ENCODE results near the gene LRRC46. TPM values are rescaled to one million over a fixed set of nuclear protein-coding genes. Genes with fewer than 3 reads are reported as not detected.

The LRRC46 gene, protein sequence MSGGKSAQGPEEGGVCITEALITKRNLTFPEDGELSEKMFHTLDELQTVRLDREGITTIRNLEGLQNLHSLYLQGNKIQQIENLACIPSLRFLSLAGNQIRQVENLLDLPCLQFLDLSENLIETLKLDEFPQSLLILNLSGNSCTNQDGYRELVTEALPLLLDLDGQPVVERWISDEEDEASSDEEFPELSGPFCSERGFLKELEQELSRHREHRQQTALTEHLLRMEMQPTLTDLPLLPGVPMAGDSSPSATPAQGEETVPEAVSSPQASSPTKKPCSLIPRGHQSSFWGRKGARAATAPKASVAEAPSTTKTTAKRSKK
- under 1 TPM; 0.20 to 0.21 TPM for total RNA-seq

DNA sequence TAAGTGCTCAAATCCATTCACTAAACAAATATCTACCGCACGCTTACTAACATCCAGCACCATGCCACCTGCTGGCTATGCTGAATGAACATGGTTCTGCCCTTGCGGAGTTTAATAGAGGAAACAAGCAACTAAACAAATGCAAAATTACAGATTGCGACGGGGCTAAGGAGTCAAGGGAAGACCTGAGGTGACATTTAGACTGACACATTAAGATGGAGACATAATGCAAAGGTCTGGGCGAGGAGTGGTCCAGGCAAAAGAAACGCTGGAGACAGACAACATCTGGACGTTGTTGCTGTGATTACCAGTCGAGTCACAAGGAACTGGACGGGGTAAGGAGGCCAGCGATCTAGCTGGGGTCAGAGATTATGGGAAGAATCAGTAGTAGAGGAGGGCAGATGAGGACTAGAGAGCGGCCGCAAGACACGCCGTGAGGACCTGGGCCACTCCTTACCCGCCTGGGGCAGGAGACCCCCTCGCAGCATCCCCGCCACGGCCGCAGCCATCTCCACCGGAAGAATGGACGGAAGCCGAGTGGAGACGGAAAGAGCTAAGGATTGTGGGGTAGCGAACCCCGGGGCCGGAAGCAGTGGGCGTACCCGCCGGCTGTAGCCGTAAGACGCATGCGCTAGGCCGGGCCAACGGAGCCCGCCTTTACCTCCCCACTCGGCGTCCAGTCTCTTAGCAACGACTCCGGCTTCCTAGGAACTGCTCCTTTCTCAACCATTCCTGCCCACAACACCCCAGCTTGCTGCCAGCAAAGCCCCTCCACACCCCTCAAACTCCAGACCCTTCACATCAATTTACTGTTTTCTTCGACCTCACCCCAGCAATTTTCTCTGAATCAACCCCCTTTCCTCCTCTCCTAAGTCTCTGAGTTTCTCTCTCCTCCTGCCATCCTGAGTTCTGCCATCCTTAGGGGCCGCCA is at the start of gene LRRC46, which contains the start of gene MRPL10:
TSS of gene LRRC46 (plus strand) at position 668 of the 931 bp plus-strand sequence. CDS start 320 bp downstream, outside the sequence.
TSS of gene MRPL10 (minus strand) at position 539 of the 931 bp plus-strand sequence. CDS start at position 509, 30 bp downstream.
- Histone ChIP-seq H3K4me3 (peak within 1 kb of the TSS; percentile 78), H3K4me1 (peaks cover 9% of the 10 kb centered on the region), H3K9me3 (no peaks in the 10 kb centered on the region), H3K36me3 (peaks cover 3% of the 10 kb centered on the region), H3K27ac (peak within 1 kb of the TSS; percentile 72), H3K27me3 (no peaks in the 10 kb centered on the region), H3K9ac (ENCODE audit: low read depth in 2 of 2, low read length in 2 of 2) (peak within 1 kb of the TSS; percentile 74 to 91)
- TF ChIP-seq, protein P1, sequence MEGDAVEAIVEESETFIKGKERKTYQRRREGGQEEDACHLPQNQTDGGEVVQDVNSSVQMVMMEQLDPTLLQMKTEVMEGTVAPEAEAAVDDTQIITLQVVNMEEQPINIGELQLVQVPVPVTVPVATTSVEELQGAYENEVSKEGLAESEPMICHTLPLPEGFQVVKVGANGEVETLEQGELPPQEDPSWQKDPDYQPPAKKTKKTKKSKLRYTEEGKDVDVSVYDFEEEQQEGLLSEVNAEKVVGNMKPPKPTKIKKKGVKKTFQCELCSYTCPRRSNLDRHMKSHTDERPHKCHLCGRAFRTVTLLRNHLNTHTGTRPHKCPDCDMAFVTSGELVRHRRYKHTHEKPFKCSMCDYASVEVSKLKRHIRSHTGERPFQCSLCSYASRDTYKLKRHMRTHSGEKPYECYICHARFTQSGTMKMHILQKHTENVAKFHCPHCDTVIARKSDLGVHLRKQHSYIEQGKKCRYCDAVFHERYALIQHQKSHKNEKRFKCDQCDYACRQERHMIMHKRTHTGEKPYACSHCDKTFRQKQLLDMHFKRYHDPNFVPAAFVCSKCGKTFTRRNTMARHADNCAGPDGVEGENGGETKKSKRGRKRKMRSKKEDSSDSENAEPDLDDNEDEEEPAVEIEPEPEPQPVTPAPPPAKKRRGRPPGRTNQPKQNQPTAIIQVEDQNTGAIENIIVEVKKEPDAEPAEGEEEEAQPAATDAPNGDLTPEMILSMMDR (IDR thresholded peaks at IDR 0.05) = no peak
- intact Hi-C loops (cut with DNase I) = no loop called here
- peak; percentile 95 for DNase-seq

DNA sequence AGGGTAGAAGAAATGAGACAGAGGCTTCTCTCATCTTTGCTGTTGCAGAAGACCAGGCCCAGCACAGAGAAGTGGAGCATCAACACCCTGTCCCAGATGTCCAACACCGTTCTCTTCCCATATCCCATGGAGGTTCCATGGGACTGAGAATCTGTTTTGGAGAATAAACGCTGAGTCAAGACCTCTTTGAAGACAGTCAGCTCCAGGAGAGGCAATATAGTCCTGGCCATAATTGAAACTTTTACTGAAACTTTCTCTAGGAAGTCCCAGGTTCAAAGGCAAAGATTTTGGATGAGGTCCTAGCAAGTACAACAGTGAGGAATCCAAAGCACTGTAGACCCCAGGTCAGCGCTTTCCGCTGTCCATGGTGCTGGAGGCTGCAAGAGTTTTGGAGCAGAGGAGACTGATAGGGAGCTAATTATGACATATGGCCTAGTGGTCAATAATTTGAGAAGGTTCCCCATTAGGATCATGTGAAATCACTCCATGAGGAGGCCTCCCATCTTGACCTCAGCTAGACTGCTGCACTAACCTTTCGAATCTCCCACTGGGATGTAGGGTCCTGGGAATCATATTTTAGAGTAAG is 45.8 kb upstream of the LRRC46 start:
- Histone ChIP-seq H3K36me3 (no peaks in the 10 kb centered on the region), H3K4me3 (no peak overlapping the region), H3K9ac (ENCODE audit: low read depth in 2 of 2, low read length in 2 of 2) (no peak overlapping the region), H3K4me1 (no peaks in the 10 kb centered on the region), H3K27ac (no peak overlapping the region), H3K27me3 (peaks cover 16% of the 10 kb centered on the region), H3K9me3 (no peaks in the 10 kb centered on the region)
- no peak for DNase-seq
- TF ChIP-seq, protein P1 (IDR thresholded peaks at IDR 0.05) = no peak
- intact Hi-C loops (cut with DNase I) = loop anchor here (5.0 kb wide), 1 partner anchor 78 kb away; no protein-coding TSS in a partner anchor

DNA sequence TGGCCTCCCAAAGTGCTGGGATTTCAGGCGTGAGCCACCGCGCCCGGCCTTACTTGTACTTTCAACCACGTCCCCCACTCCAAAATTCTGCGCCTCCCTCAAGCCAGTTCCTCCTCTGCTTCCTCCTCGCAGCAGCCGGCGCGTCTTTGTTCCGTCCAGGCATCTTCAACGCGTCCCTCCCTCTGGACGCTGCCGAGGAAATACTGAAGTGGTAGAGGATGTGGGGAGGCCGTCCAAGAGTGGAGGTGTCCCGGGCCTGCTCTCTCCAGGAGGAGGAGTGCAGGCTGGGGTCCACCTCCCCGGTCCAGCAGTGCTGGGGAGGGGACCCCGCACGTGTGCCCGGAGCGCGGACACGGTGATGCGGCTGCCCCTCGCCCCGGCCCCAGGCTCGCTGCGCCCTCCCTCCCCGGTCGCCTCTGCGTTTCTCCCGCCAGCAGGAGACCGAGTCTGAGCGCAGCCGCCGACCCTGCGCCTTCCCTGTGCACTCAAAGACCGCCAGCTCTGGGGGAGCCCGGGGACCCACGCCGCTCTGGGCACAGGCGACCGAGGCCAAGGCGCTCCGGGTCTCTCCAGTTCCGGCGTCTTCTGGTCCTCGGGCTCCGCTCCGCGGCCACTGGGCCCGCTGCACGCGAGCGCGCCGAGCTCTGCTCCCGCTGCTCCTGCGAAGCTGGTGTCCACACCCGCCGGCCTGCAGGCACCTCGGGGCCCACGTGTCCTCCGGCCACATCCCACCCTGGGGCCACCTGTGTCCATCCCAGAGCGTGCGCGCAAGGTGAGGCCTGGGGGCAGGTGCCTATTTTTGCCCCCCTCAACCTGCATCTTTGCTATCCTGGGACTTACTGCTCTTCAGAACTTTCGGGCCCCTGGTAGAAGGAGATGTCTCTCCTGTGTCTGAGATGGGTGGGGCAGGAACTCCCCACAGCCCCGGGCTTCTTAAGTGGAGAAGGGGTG is 41.6 kb upstream of the LRRC46 start:
- intact Hi-C loops (cut with DNase I) = loop anchor here (5.0 kb wide), 1 partner anchor 83 kb away; no protein-coding TSS in a partner anchor
- Histone ChIP-seq H3K9me3 (no peaks in the 10 kb centered on the region), H3K27me3 (peaks cover 29% of the 10 kb centered on the region)

DNA sequence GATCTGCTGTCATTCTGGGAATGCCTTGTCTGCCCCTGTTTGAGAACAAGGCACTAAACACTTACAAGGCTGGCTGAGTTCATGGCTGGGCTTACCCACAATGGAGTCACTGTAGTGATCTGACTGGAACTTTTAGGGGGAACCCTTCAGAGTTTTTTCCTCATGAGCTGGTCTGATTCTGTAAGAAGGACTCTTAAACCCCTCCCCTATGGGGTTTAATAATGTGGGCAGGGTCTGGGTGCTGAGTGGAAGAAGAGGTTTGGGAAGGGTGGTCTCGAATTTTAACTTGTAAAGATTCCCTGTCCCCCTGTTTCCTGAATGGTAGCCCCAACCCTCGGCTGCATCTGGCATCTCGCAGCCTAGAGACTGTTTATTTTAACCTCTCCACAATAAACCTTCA is 40.4 kb upstream of the LRRC46 start:
- no peak overlapping the region for H3K27ac ChIP-seq

More for the DNA sequence above, 41.6 kb upstream of the LRRC46 start:
- no peaks in the 10 kb centered on the region for H3K36me3 ChIP-seq
- H3K27ac ChIP-seq = no peak overlapping the region
- H3K4me3 ChIP-seq = peak overlapping the region; percentile 23
- peak; percentile 32 for DNase-seq
- TF ChIP-seq, protein P1 (IDR thresholded peaks at IDR 0.05) = no peak
- H3K9ac ChIP-seq (ENCODE audit: low read depth in 2 of 2, low read length in 2 of 2) = no peak overlapping the region
- no peaks in the 10 kb centered on the region for H3K4me1 ChIP-seq

More for the DNA sequence above, 40.4 kb upstream of the LRRC46 start:
- H3K4me3 ChIP-seq = no peak overlapping the region
- no peak for DNase-seq
- H3K9me3 ChIP-seq = no peaks in the 10 kb centered on the region
- intact Hi-C loops (cut with DNase I) = no loop called here
- H3K9ac ChIP-seq (ENCODE audit: low read depth in 2 of 2, low read length in 2 of 2) = no peak overlapping the region
- H3K27me3 ChIP-seq = peaks cover 29% of the 10 kb centered on the region
- no peaks in the 10 kb centered on the region for H3K36me3 ChIP-seq
- TF ChIP-seq, protein P1 (IDR thresholded peaks at IDR 0.05) = no peak
- no peaks in the 10 kb centered on the region for H3K4me1 ChIP-seq

Measured in colonic mucosa (tissue), 4 donors.